ENCODE measurements around the gene ZNF785. TPM values are rescaled to one million over a fixed set of nuclear protein-coding genes. Genes with fewer than 3 reads are reported as not detected.

Gene ZNF785
- total and polyA plus RNA-seq, 2 of the 13 experiments (the other 11 are each of a cell fraction or from before 2014, with no cell fraction given), result 0.01 TPM; not detected in 1

- H3K4me3 ChIP-seq (replicated peaks in 1 of 3; ENCODE audit: insufficient read depth in 1 of 3, low read depth in 2 of 3, low read length in 3 of 3), result 0 out of 6 replicates have a peak overlapping the region, but pooled peaks of 1 of the 3 experiments have one; percentile 3
- DNase-seq (ENCODE audit: low spot score), result no peak
- H3K4me2 ChIP-seq (ENCODE audit: low read depth, low read length), result peak overlapping the region; percentile 30
- no peaks in the 10 kb centered on the region; a peak in 1 of 5 replicates for H3K27me3 ChIP-seq (ENCODE audit: control insufficient read depth in 1 of 2, insufficient read depth in 2 of 2, low read length in 2 of 2)
- peak overlapping the region; percentile 3 for H3K9ac ChIP-seq (ENCODE audit: insufficient read depth, low read depth, low read length)
- CTCF ChIA-PET (ENCODE audit: low intra/inter-chr PET ratio, low total read pairs), result no interaction called here
- no peak for ATAC-seq
- H3K4me1 ChIP-seq (ENCODE audit: insufficient read depth, low read length), result peaks cover 78% of the 10 kb centered on the region
- BruUV-seq (replicated peaks), result no TSS peak
- H2AFZ ChIP-seq (ENCODE audit: low read length), result no peak overlapping the region
- peak overlapping the region; percentile 36 for H3K27ac ChIP-seq (ENCODE audit: extremely low read length, insufficient read depth, low read length)
- FAIRE-seq, result no peak
- 62% methylated on average over 8 of the region's 8 CpGs for WGBS (ENCODE audit: low lambda C conversion rate)
- POLR2A ChIA-PET, result interaction anchor here (1.3 to 4.0 kb wide), 2 partner anchors 12 to 19 kb away, joined by 3 to 30 read pairs; partner anchors contain the start of gene ZNF764
- no peaks in the 10 kb centered on the region for H3K9me3 ChIP-seq (ENCODE audit: low read length)
- H4K20me1 ChIP-seq (ENCODE audit: insufficient read depth, low read length), result no peaks in the 10 kb centered on the region
- in situ Hi-C loops (cut with HindIII; ENCODE audit: extremely low pct_ligation_motif_present, low pct_unique_long_range_greater_than_20kb), result no loop called here
- intact Hi-C loops (cut with micrococcal nuclease; ENCODE audit: unreplicated experiment), result loop anchor here (1.0 kb wide), 1 partner anchor 28 kb away; no protein-coding TSS in a partner anchor
- peaks cover 17% of the 10 kb centered on the region for H3K79me2 ChIP-seq (ENCODE audit: insufficient read depth, low read length)
- H3K36me3 ChIP-seq (replicated peaks in 1 of 2; ENCODE audit: control insufficient read depth in 1 of 2, insufficient read depth in 2 of 2, low read length in 2 of 2), result no peaks in the 10 kb centered on the region
- TF ChIP-seq, protein P1, sequence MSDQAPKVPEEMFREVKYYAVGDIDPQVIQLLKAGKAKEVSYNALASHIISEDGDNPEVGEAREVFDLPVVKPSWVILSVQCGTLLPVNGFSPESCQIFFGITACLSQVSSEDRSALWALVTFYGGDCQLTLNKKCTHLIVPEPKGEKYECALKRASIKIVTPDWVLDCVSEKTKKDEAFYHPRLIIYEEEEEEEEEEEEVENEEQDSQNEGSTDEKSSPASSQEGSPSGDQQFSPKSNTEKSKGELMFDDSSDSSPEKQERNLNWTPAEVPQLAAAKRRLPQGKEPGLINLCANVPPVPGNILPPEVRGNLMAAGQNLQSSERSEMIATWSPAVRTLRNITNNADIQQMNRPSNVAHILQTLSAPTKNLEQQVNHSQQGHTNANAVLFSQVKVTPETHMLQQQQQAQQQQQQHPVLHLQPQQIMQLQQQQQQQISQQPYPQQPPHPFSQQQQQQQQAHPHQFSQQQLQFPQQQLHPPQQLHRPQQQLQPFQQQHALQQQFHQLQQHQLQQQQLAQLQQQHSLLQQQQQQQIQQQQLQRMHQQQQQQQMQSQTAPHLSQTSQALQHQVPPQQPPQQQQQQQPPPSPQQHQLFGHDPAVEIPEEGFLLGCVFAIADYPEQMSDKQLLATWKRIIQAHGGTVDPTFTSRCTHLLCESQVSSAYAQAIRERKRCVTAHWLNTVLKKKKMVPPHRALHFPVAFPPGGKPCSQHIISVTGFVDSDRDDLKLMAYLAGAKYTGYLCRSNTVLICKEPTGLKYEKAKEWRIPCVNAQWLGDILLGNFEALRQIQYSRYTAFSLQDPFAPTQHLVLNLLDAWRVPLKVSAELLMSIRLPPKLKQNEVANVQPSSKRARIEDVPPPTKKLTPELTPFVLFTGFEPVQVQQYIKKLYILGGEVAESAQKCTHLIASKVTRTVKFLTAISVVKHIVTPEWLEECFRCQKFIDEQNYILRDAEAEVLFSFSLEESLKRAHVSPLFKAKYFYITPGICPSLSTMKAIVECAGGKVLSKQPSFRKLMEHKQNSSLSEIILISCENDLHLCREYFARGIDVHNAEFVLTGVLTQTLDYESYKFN (CRISPR knock-in tag; conservative IDR thresholded peaks at IDR 0.05), result 0 out of 2 replicates have a peak, but pooled peaks have one; percentile 18
- TF ChIP-seq NR2F6 (IDR thresholded peaks at IDR 0.05) (no peak), NR2F6 (CRISPR knock-in tag; IDR thresholded peaks at IDR 0.05) (no peak), ARHGAP35 (CRISPR knock-in tag; IDR thresholded peaks at IDR 0.05; ENCODE audit: borderline replicate concordance) (no peak), KLF15 (CRISPR knock-in tag; IDR thresholded peaks at IDR 0.05; ENCODE audit: borderline replicate concordance) (no peak), DMAP1 (CRISPR knock-in tag; IDR thresholded peaks at IDR 0.05) (no peak), HINFP (CRISPR knock-in tag; IDR thresholded peaks at IDR 0.05; ENCODE audit: low read depth) (no peak)
- TF ChIP-seq, protein P2, sequence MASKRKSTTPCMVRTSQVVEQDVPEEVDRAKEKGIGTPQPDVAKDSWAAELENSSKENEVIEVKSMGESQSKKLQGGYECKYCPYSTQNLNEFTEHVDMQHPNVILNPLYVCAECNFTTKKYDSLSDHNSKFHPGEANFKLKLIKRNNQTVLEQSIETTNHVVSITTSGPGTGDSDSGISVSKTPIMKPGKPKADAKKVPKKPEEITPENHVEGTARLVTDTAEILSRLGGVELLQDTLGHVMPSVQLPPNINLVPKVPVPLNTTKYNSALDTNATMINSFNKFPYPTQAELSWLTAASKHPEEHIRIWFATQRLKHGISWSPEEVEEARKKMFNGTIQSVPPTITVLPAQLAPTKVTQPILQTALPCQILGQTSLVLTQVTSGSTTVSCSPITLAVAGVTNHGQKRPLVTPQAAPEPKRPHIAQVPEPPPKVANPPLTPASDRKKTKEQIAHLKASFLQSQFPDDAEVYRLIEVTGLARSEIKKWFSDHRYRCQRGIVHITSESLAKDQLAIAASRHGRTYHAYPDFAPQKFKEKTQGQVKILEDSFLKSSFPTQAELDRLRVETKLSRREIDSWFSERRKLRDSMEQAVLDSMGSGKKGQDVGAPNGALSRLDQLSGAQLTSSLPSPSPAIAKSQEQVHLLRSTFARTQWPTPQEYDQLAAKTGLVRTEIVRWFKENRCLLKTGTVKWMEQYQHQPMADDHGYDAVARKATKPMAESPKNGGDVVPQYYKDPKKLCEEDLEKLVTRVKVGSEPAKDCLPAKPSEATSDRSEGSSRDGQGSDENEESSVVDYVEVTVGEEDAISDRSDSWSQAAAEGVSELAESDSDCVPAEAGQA (IDR thresholded peaks at IDR 0.05; ENCODE audit: low read depth), result no peak
- TF ChIP-seq, protein P2 (CRISPR knock-in tag; IDR thresholded peaks at IDR 0.05; ENCODE audit: borderline replicate concordance), result no peak
- TF ChIP-seq, protein P3, sequence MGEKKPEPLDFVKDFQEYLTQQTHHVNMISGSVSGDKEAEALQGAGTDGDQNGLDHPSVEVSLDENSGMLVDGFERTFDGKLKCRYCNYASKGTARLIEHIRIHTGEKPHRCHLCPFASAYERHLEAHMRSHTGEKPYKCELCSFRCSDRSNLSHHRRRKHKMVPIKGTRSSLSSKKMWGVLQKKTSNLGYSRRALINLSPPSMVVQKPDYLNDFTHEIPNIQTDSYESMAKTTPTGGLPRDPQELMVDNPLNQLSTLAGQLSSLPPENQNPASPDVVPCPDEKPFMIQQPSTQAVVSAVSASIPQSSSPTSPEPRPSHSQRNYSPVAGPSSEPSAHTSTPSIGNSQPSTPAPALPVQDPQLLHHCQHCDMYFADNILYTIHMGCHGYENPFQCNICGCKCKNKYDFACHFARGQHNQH (CRISPR knock-in tag; IDR thresholded peaks at IDR 0.05), result no peak
Measured at GRCh38 chr16:30539000-30539964, 46.2 kb downstream of the ZNF785 start.
